Daoy (cell line): Measurements from ENCODE around the gene YPEL3. TPM values are rescaled to one million over a fixed set of nuclear protein-coding genes. Genes with fewer than 3 reads are reported as not detected.
"Not testable (repeated sequence)": the region's sequence is repeated elsewhere in the genome, so short reads cannot be mapped to it uniquely, and the experiment has no call there.

ENCODE experiments used
- DNase-seq: peaks from one replicate; pipeline ENCODE4 v3.0.0-alpha.2; 2015; ENCODE audit warnings: low read depth
- total RNA-seq: library from RNA; depleted of rRNA; stranded (reverse); fragments of >200 nt; shearing (Covaris generic); gene quantifications from 2 replicates; pipeline ENCODE4 v1.2.3, GENCODE V29; 2014; rRNA removed

YPEL3 gene
- 0.21 and 1.0 TPM in 2 replicates for total RNA-seq

- DNase-seq, result peak; percentile 91
Observed at GRCh38 chr16:30096105-30096861, at the start of gene YPEL3. TSS of gene YPEL3 (minus strand) at chr16:30096213. CDS start at chr16:30095482, 731 bp downstream.

- no peak for DNase-seq
Observed at GRCh38 chr16:30145657-30146056, 49.6 kb upstream of the YPEL3 start.

- DNase-seq, result no peak
Observed at GRCh38 chr16:30144917-30145316, 48.9 kb upstream of the YPEL3 start.

GRCh38 chr16:30144017-30144416, 48.0 kb upstream of the YPEL3 start:
- no peak for DNase-seq

- DNase-seq, result no peak
Observed at GRCh38 chr16:30143347-30143702, 47.3 kb upstream of the YPEL3 start.

GRCh38 chr16:30142672-30143346, 46.8 kb upstream of the YPEL3 start:
- no peak for DNase-seq

GRCh38 chr16:30141750-30142149, 45.7 kb upstream of the YPEL3 start:
- no peak for DNase-seq

GRCh38 chr16:30139583-30140481, 43.8 kb upstream of the YPEL3 start:
- no peak for DNase-seq

GRCh38 chr16:30137897-30138296, 41.9 kb upstream of the YPEL3 start:
- no peak for DNase-seq

- DNase-seq, result no peak
Observed at GRCh38 chr16:30136971-30137605, 41.1 kb upstream of the YPEL3 start.

- no peak for DNase-seq
Observed at GRCh38 chr16:30132591-30132990, 36.6 kb upstream of the YPEL3 start.

- no peak for DNase-seq
Observed at GRCh38 chr16:30131869-30132475, 36.0 kb upstream of the YPEL3 start.

- no peak for DNase-seq
Observed at GRCh38 chr16:30127993-30128392, 32.0 kb upstream of the YPEL3 start.

- not testable (repeated sequence) for DNase-seq
Observed at GRCh38 chr16:30125690-30126089, 29.7 kb upstream of the YPEL3 start.

GRCh38 chr16:30124985-30125379, 29.0 kb upstream of the YPEL3 start:
- DNase-seq, result no peak

- DNase-seq, result no peak
Observed at GRCh38 chr16:30122604-30123160, 26.7 kb upstream of the YPEL3 start.

- no peak for DNase-seq
Observed at GRCh38 chr16:30121741-30122571, 25.9 kb upstream of the YPEL3 start.

- no peak for DNase-seq
Observed at GRCh38 chr16:30120340-30121105, 24.5 kb upstream of the YPEL3 start.

GRCh38 chr16:30119428-30119827, 23.4 kb upstream of the YPEL3 start:
- DNase-seq, result no peak
